ENCODE measurements around the gene PNRC1.
"Not testable (repeated sequence)": the region's sequence is repeated elsewhere in the genome, so short reads cannot be mapped to it uniquely, and the experiment has no call there.

Gene PNRC1

DNA sequence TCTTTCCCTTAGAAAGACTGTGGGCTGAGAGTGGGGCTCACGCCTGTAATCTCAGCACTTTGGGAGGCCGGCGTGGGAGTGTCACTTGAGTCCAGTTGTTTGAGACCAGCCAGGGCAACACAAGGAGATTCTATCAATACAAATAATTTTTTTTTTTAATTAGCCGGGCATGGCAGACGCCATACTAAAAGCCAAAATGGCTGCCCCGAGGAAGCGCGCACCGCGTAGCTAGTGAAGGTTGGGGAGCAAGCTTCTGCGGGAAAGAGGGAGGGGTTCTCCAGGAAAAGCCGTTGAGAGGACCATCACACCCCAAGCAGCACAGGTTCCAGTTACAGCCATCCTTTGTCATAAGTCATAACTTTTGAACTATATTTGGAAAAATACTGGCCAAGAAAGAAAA, 21.3 kb upstream of the PNRC1 start:
- no peak for DNase-seq (ENCODE audit: low read depth in 2 of 2)

DNA sequence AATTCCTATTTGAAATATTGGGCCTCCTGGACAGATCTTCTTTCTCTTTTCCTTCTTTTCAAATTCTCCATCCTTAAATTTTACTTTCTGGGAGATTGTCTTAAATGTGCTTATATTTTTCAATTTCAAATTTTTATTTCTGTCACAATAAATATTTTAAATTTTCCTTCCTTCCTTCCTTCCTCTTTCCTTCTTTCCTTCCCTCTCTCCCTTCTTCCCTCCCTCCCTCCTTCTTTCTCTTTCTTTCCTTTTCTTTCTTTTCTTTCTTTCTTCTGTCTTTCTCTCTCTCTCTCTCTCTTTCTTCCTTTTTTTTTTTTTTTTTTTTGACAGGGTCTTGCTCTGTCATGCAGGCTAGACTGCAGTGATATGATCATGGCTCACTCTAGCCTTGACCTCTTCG, 16.7 kb upstream of the PNRC1 start:
- DNase-seq (ENCODE audit: low read depth in 2 of 2): no peak

DNA sequence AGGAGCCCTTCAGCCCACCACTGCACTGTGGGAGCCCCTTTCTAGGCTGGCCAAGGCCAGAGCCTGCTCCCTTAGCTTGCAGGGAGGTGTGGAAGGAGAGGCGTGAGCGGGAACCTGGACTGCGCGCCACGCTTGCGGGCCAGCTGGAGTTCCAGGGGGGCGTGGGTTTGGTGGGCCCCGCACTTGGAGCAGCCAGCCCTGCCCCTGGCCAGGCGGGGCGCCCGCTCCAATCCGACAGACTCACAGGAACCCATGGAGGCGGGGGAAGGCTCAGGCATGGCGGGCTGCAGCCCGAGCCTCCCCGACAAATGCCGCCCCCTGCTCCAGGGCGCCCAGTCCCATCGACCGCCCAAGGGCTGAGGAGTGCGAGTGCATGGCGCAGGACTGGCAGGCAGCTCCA, 15.6 kb upstream of the PNRC1 start:
- not testable (repeated sequence) for DNase-seq (ENCODE audit: low read depth in 2 of 2)

DNA sequence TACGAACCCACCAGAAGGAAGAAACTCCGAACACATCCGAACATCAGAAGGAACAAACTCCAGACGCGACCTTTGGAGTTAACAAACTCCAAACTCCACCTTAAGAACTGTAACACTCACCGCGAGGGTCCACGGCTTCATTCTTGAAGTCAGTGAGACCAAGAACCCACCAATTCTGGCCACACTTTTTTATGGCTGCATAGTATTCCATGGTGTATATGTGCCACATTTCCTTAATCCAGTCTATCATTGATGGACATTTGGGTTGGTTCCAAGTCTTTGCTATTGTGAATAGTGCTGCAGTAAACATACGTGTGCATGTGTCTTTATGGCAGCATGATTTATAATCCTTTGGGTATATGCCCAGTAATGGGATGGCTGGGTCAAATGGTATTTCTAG, 14.4 kb upstream of the PNRC1 start:
- not testable (repeated sequence) for DNase-seq (ENCODE audit: low read depth in 2 of 2)

DNA sequence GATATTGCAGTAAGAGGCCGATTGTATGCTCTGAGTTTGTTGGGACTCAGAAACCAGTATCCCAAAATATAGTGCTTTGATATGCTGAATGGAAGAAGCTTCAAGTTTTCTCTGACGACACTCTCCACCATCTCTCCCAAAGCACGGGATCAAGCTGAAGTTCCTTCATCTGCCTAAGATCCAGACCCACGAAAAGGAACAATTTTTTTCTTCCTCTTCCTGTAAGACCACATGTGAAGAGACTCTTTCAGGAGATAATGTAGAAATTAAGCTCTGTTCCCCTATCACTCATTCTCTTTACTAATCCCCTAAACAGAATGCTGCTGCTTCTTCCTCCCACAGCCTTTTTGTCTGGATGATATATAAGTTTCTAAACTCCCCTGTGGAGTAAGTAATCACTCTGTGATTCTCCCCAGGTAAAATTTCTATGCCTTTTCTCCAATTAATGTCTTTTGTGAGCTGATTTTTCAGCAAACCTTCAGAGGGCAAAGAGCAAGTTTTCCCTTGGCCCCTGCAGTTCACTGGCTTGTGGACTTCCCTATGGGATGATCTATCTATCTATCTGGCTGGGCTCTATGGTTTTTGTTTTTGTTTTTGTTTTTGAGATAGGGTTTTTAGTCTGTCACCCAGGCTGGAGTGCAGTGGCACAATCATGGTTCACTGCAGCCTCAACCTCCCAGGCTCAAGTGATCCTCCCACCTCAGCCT, 13.5 kb upstream of the PNRC1 start:
- no peak for DNase-seq (ENCODE audit: low read depth in 2 of 2)

DNA sequence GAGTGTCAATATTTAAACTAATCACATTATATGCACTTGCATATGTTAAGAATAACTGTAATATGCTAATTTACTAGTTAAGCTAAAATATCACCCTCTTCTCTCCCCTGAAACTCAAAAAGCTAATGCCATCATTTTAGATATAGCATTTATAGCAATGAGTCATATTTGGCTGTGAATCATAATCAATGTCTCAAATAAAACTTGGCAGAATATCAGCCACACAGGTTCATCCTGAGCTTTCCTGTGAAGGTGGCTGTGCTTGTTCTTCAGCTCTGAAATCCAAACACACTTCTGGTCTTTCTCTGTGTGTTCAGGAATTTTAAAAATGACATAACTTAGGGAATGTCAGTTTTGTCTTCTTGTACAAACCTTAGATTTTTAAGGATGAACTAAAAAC, 12.8 kb upstream of the PNRC1 start:
- no peak for DNase-seq (ENCODE audit: low read depth in 2 of 2)

DNA sequence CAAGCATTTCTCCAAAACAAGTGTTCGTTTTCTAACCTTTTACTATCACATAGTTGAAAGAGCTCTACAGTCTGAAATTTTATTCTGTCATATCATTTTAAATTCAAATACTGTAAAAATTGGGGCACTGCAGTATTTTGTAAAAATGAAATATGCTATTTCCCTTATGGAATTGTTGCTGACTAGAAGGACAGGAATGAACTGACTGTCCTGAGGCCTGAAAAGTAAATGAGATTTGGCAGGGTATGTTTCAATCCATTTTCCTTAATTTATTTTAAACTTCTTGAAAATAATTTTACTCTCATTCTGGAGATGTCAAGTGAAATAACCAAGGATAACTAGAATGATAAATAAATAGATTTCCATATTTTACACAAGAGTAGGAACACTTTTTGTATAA, 11.9 kb upstream of the PNRC1 start:
- DNase-seq (ENCODE audit: low read depth in 2 of 2): no peak

DNA sequence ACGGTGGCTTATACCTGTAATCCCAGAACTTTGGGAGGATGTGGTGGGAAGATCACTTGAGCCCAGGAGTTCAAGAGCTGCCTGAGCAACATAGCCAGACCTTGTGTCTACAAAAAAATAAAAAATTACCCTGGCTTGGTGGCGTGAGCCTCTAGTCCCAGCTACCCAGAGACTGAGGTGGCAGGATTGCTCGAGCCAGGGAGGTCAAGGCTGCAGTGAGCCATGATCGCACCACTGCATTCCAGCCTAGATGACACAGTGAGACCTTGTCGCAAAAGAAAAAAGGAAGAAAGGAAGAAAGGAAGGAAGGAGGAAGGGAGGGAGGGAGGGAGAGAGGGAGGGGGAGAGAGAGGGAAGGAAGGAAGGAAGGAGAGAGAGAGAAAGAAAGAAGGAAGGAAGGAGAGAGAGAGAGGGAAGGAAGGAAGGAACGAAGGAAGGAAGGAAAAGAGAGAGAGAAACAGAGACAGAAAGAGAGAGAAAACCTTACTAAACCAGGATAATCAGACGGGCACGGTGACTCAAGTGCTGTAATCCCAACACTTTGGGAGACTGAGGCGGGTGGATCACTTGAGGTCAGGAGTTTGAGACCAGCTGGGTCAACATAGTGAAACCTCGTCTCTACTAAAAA, 10.9 kb upstream of the PNRC1 start:
- no peak for DNase-seq (ENCODE audit: low read depth in 2 of 2)

DNA sequence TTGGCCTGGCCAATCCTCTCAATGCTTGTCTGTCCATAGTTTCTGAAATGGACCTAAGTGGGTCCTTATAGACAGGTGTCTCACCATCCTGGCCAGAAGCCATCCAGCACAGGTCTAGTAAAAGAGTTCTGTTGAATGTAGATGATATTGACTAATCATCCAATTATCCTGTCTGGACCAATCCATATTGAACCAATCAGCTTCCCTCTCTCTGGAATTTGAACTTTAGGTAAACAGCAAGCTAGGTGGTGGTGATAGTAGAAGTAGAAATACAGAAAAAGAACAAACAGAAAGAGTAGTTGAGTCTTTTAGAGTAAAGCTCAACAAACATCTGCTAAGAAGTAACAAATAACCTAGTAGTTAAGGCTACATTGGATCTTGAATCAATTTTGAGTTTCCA, 9.5 kb upstream of the PNRC1 start:
- no peak for DNase-seq (ENCODE audit: low read depth in 2 of 2)

DNA sequence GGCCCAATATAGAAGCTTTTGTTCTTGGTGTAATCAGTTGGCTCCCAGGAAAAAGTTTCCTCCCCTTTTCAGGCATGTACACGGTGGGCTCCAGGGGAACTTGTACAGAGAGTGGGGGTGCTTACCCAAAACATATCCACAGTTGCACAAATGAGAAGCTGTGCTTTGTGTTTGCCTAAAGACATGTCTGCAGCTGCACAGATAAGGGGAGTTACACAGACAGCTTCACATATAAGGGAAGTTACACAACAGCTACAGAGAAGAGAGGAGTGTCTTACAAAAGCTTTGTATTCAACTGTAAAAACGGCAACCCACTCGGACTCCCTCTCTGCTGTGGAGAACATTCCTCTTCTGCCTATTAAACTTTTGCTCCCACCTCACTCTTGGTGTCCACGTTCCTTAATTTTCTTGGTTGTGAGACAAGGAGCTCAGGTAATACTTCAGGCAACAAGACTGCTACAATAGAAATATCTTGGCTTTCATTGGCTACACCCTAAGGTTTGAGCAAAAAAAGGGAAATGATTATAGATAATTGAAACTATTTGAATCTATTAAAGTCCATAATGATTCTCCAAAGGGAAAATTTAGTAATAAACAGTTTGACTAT, 7.4 kb upstream of the PNRC1 start:
- DNase-seq (ENCODE audit: low read depth in 2 of 2): no peak

DNA sequence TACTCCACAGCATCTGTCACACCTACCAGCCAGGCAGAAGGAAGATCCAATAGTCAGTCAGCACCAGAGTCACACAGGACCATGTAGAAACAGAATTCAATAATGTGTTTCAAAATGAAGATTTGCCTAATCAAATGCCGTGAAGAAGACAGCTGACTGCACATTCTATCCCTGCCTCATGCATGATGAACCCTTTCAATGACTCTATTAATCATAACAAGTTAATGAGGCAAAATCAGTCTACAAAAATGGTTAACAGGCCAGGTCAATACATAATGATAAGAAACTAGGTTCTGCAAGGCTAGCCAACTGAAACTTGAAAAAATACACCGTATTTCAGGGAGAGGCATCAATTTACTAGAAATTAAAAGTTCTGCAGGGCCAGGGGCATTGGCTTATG, 6.7 kb upstream of the PNRC1 start:
- no peak for DNase-seq (ENCODE audit: low read depth in 2 of 2)

DNA sequence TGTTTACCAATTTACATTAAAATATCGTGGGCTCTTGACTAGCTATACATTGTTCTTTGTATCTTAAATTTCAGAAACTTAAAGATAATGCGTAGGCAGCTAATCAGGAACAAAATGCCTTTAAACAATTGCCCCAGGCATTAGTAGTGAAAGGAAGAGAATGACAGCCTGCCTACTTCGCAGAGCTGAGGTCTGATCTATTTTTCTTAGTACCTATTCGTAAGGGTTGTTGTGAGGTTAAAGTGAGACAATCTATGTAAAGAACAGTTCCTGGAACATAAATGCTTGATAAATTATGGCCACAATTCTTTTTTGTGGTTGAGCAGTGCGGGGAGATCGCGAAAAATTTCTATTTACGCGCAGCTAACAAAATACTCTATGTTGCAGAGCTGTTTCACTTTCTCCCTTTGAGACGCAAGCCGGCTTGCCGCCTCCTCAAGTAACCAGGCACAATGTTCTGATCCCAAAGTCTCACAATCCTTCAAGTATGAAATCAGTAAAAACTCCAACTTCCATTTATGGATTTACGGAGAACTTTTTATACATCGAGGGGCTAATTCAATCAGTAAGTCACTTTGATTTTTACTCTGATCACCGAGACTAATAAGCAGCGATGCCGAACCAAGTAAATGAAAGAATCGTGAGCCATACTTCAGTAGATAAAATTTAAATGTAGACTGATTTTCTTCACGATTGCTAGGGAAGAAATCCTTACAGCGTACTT, 878 bp upstream of the PNRC1 start:
- DNase-seq (ENCODE audit: low read depth in 2 of 2): peak; percentile 23 to 26

DNA sequence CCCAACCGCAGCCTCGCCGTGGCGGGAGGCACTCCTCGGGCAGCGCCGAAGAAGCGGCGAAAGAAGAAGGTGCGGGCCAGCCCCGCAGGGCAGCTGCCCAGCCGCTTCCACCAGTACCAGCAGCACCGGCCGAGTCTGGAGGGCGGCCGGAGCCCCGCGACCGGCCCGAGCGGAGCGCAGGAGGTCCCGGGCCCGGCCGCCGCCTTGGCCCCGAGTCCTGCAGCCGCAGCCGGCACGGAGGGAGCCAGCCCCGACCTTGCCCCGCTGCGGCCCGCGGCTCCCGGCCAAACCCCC, 525 bp downstream of the PNRC1 start:
- DNase-seq (ENCODE audit: low read depth in 2 of 2): no peak

DNA sequence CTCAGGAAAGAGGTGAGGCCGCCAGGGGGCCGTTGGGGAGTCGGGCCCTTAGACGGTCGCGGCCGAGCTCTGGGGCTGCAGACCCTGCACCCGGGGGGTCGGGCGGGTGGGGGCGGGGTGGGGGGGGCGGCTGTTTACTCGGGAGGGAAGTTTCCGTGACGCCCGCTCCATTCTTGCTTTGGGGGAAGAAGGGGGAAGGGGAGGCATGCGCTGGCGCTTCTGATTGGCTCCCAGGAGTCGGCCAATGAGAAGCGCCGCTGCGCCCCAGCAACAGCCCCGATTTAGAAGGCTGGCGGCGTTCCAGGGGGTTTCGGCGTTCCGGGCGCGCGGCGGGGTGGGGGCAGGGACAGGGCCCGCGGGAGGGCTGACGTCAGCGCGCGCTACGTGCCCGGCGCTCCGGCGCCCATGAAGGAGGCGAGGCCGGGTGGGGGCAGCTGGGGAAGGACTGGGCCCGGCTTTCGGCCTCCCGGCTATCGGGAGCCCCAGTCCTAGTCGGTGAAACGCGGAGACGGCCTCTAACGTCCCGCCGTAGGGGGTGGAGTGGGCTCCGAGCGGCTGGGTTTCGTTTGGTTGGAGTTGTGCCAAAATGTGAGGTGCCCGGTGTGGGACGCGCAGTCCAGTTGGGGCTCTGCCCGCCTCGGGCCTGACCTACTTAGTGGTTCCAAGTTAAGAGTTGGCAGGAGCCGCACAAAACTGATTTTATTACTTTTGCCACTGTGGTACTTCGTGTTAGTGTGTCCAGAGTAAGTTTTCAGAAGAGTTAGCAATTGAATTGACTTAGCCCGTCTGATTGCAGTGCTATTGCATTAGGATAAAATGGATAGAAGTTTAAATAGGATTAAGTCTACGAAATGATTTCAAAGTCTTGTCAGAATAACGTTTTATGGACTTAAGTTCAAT, 1.1 kb downstream of the PNRC1 start:
- peak; percentile 95 for DNase-seq (ENCODE audit: low read depth in 2 of 2)

DNA sequence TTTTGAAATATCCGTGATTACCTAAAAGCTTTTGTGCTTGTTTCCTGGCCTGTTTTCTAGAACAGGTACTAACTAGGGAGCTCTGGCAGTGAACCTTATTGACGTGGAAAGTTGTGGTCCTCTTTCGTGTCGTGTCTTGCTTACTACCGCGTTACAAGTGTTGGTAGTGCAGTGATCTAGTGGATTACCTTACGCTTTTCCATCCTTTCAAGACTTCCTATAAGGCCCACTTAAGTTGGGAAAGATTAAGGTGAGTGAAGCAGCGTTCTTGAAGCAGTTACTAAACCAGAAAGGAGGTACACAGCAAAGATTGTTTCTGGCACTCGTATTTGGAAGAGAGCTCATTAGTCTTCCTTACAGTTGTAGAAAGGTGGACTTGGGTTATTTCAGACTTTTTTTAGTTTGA, 1.9 kb downstream of the PNRC1 start:
- no peak for DNase-seq (ENCODE audit: low read depth in 2 of 2)

DNA sequence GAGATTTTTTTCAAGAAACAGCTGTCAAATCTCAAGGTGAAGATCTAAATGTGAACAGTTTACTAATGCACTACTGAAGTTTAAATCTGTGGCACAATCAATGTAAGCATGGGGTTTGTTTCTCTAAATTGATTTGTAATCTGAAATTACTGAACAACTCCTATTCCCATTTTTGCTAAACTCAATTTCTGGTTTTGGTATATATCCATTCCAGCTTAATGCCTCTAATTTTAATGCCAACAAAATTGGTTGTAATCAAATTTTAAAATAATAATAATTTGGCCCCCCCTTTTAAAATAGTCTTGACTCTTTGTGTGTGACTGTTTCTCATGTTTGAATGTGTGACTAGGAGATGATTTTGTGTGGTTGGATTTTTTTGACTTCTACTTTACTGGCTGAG, 4.0 kb downstream of the PNRC1 start:
- DNase-seq (ENCODE audit: low read depth in 2 of 2): no peak

DNA sequence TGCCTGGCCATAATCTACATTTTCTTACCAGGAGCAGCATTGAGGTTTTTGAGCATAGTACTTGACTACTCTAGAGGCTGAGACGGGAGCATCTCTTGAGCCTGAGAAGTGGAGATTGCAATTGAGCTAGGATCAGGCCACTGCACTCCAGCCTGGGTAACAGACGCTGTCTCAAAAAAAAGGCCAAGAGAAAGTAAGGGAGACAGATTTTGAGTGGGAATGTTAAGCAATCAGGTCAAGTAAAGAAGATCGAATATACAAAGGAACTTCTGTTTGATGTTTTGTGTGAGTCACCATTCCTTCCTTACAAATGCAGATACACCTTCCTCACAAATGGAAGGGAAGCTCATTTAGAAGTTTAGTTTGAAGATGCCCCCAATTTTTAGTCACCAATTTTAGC, 4.4 kb downstream of the PNRC1 start:
- no peak for DNase-seq (ENCODE audit: low read depth in 2 of 2)

DNA sequence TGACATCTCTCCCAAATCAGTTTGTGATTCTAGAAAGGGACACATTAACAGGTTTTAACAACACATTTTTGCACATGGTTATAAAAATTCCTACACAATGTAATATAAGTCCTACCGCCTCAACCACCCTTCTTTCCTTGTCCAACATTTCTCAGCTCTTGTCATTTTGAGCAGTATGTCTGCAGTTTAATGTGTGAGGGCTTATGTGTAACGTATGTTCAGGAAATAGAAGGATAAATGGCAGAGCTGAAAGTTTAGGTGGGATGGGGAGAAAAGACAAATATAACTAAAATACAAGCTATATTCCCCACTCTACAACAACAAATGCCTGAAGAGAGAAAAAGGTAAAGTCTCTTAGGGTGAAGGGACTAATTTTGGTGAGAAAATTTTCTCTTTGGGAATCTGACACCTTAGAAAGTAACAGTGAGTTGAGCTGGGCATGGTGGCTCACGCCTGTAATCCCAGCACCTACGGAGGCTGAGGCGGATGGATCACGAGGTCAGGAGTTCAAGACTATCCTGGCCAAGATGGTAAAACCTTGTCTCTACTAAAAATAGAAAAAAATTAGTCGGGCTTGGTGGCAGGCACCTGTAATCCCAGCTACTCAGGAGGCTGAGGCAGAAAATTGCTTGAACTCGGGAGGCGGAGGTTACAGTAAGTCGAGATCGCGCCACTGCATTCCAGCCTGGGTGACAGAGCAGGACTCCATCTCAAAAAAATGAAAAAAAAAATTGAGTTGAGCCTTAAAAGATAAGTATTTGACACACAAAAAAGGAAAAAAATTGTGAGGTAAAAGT, 5.1 kb downstream of the PNRC1 start:
- DNase-seq (ENCODE audit: low read depth in 2 of 2): no peak

DNA sequence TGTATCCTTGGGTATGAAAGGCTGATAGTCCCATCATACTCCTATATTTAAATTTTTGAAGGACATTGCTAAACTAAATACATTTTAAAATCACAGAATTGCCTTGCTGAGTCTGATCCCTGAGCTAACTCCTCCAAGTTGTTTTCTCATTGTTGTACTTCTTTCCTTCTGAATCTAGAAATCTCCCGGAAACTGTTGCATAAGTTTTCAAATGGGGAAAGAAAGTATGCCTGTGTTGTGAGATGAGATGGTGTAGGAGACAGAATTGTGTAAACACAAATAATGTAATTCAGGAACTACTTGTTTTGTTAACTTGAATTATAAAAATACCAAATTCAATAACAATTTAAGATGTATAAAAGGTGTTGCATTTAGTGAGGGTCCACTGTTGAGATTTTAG, 7.3 kb downstream of the PNRC1 start:
- no peak for DNase-seq (ENCODE audit: low read depth in 2 of 2)

DNA sequence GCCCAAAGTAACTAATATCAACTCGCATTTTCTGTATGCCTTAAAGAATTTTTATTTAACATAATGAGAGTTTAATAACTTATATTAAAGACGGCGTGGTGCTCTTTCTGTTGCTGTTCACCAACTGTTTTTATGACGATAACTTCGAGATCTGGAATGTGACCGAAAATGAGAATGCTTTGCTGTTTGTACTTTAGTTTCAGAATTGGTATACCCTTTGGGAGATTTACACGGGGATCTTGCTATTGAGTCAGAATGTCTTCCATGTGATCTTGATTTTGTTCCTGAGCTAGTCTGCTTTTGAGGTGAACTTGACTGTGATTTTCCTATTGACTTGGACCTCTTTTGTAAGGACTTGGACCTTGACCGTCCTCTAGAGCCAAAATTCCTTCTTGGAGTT, 17.9 kb downstream of the PNRC1 start:
- DNase-seq (ENCODE audit: low read depth in 2 of 2): no peak

DNA sequence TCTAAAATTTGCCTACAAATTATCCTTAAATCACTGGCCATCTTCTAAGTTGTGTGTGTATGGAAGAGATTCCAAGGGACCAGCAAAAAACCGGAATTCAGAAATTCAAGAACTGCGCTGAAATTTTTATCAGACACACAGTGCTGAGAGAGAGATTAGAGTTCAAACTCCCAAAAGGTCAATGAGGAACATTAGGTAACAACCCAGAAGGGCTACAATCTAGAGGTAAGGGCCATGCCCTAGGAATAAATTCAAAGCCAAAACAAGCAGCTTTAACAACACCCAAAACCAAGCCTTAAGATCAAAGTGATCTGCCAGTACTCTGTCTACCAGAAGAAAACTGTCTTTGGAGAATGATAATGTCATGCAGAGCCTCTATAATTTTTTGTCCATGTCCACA, 19.6 kb downstream of the PNRC1 start:
- no peak for DNase-seq (ENCODE audit: low read depth in 2 of 2)

Data from fibroblast of skin of left biceps (primary cell).